ENCODE data around the gene FUCA1.
"Not testable (repeated sequence)": the region's sequence is repeated elsewhere in the genome, so short reads cannot be mapped to it uniquely, and the experiment has no call there.

The FUCA1 gene

DNA sequence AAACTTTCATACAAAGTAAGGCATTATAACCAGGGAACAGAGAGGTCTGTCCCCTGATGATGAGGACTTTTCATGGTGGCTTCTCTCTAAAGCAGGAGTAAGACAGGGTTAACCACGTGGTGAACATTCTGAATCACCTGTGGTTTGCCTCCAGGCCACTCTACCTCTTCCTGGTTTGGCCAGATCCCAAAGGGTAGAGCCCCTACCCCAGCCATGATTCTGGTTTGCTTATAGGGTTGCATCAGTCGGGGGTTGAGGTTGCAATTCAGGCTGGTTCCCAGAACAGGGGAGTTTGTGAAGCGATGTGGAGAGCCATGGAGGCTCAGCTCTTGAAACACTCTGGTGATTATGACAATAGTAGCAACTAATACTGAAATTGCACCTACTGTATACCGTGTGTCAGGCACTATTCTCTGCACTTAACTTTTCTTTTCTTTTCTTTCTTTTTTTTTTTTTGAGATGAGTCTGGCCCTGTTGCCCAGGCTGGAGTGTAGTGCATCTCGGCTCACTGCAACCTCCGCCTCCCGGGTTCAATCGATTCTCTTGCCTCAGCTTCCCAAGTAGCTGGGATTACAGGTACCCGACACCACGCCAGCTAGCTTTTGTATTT, 36.8 kb upstream of the FUCA1 start:
- no peak for TF ChIP-seq POLR2A (IDR thresholded peaks at IDR 0.05; ENCODE audit: low read length)
- no peak for TF ChIP-seq GATA1 (IDR thresholded peaks at IDR 0.05; ENCODE audit: low read depth, low read length)
- no peak for DNase-seq

DNA sequence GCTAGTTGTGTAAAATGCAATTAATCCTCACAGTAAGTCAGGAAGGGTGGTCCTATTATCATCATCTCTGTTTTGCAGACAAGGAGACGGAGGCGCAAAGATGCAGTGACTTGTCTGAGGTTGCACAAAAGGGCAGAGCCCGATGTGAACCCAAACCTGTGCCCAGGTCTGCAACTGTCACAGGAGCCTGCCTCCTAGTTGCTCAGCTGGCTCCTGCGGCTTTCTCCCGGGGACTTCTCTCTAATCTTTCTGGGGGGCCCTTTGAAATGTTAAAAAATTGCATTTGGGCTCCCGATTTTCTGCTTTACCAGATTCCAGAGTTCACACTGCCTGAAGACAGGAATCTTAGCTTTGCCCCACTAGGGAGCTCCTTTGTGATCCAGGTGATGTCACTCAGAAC, 35.7 kb upstream of the FUCA1 start:
- DNase-seq: no peak
- no peak for TF ChIP-seq GATA1 (IDR thresholded peaks at IDR 0.05; ENCODE audit: low read depth, low read length)
- TF ChIP-seq POLR2A (IDR thresholded peaks at IDR 0.05; ENCODE audit: low read length): no peak

GRCh38 chr1:23902321-23903278, 34.5 kb upstream of the FUCA1 start:
- TF ChIP-seq GATA1 (IDR thresholded peaks at IDR 0.05; ENCODE audit: low read depth, low read length): no peak
- no peak for TF ChIP-seq POLR2A (IDR thresholded peaks at IDR 0.05; ENCODE audit: low read length)
- DNase-seq: no peak

DNA sequence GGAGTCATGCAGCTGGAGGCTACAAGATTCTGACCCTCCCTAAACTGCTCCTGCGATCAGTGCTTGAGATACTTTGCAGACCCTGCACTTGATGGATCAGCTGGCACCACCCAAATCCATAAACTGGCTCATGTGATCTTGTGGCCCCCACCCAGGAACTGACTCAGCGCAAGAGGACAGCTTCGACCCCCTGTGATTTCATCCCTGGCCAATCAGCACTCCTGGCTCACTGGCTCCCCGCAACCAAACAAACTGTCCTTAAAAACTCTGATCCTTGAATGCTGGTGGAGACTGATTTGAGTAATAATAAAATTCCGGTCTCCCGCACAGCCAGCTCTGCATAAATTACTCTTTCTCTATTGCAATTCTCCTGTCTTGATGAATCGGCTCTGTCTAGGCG, 31.9 kb upstream of the FUCA1 start:
- not testable (repeated sequence) for DNase-seq

DNA sequence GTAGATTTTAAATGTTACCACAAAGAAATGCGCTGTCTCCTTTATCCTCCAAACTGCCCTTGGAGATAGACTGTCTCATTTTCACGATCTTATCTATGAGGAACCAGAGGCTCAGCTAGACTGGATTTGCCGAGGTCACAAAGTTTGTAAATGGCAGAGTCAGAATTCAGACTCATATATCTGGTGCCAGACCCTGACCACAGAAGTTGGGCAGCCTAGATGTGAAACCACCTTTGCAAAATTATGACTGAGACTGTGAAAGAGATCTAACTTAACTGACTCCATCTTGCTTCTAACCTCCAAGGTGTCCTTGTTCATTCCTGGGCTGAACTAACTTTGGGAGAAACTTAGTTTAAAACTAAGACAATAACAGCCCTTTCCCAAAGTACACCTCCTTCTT, 31.0 kb upstream of the FUCA1 start:
- DNase-seq: peak in 1 of 2 experiments; percentile 14
- TF ChIP-seq POLR2A (IDR thresholded peaks at IDR 0.05; ENCODE audit: low read length) (no peak), GATA1 (IDR thresholded peaks at IDR 0.05; ENCODE audit: low read depth, low read length) (no peak)

GRCh38 chr1:23897083-23897482, 29.0 kb upstream of the FUCA1 start:
- TF ChIP-seq POLR2A (IDR thresholded peaks at IDR 0.05; ENCODE audit: low read length): no peak
- no peak for TF ChIP-seq GATA1 (IDR thresholded peaks at IDR 0.05; ENCODE audit: low read depth, low read length)
- DNase-seq: no peak

- TF ChIP-seq GATA1 (IDR thresholded peaks at IDR 0.05; ENCODE audit: low read depth, low read length) (no peak), POLR2A (IDR thresholded peaks at IDR 0.05; ENCODE audit: low read length) (no peak)
- no peak for DNase-seq
Observed at GRCh38 chr1:23896491-23896890, 28.4 kb upstream of the FUCA1 start.

DNA sequence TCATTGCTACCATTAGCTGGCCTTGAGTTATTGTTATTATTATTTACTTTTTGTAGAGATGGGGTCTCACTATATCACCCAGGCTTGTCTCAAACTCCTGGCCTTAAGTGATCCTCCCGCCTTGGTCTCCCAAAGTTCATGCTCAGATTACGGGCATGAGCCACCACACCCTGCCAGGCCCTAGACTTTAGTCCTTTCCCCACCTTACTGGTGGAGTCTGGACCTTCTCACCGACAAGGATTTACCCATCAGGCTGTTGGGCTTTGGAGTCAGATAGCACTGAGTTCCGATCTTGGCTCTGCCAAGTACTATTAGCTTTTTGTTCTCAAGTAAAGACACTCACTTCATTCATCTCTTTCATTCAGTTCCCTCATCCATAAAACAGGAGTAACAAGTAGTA, 27.9 kb upstream of the FUCA1 start:
- no peak for TF ChIP-seq POLR2A (IDR thresholded peaks at IDR 0.05; ENCODE audit: low read length)
- no peak for TF ChIP-seq GATA1 (IDR thresholded peaks at IDR 0.05; ENCODE audit: low read depth, low read length)
- no peak for DNase-seq

DNA sequence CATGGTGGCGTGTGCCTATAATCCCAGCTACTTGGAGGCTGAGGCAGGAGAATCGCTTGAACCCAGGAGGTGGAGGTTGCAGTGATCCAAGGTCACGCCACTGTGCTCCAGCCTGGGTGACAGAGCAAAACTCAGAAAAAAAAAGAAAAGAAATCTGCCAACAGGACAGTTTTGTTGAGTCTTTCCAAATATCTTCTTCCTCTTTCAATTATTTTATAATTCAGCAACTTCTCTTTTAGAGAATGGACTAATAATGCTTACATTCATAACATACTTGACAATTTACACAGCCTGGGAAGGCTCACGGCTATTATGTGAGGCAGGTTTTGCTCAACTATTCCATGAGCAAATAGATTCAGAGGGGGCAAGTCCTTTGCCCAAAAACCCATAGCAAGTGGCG, 27.0 kb upstream of the FUCA1 start:
- DNase-seq: no peak
- TF ChIP-seq GATA1 (IDR thresholded peaks at IDR 0.05; ENCODE audit: low read depth, low read length) (no peak), POLR2A (IDR thresholded peaks at IDR 0.05; ENCODE audit: low read length) (no peak)

GRCh38 chr1:23889074-23889473, 21.0 kb upstream of the FUCA1 start:
- no peak for TF ChIP-seq POLR2A (IDR thresholded peaks at IDR 0.05; ENCODE audit: low read length)
- no peak for TF ChIP-seq GATA1 (IDR thresholded peaks at IDR 0.05; ENCODE audit: low read depth, low read length)
- no peak for DNase-seq

- TF ChIP-seq GATA1 (IDR thresholded peaks at IDR 0.05; ENCODE audit: low read depth, low read length) (no peak), POLR2A (IDR thresholded peaks at IDR 0.05; ENCODE audit: low read length) (no peak)
Observed at GRCh38 chr1:23885222-23885621, 17.1 kb upstream of the FUCA1 start.

GRCh38 chr1:23882746-23883145, 14.7 kb upstream of the FUCA1 start:
- TF ChIP-seq POLR2A (IDR thresholded peaks at IDR 0.05; ENCODE audit: low read length): no peak
- DNase-seq: no peak

More at GRCh38 chr1:23885222-23885621, 17.1 kb upstream of the FUCA1 start:
- DNase-seq: no peak

GRCh38 chr1:23879809-23880208, 11.7 kb upstream of the FUCA1 start:
- no peak for DNase-seq
- TF ChIP-seq POLR2A (IDR thresholded peaks at IDR 0.05; ENCODE audit: low read length) (no peak), GATA1 (IDR thresholded peaks at IDR 0.05; ENCODE audit: low read depth, low read length) (no peak)

DNA sequence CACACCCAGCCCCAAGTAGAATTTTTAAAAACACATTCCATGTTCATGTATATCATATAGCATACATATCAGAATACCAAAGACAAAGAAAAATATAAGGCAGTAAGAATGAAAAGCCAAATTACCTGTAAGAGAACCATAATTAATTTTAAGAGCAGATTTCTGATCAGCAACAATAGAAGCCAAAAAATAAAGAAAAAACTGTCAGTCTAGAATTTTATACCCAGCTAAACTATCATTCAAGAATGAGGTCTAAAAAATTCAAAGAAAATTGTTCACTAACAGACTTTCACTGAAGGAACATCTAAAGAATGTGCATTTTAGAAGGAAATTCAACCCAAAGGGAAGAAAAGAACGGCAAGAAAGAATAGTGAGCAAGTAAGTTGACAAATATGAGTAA, 10.6 kb upstream of the FUCA1 start:
- DNase-seq: no peak
- TF ChIP-seq GATA1 (IDR thresholded peaks at IDR 0.05; ENCODE audit: low read depth, low read length) (no peak), POLR2A (IDR thresholded peaks at IDR 0.05; ENCODE audit: low read length) (no peak)

DNA sequence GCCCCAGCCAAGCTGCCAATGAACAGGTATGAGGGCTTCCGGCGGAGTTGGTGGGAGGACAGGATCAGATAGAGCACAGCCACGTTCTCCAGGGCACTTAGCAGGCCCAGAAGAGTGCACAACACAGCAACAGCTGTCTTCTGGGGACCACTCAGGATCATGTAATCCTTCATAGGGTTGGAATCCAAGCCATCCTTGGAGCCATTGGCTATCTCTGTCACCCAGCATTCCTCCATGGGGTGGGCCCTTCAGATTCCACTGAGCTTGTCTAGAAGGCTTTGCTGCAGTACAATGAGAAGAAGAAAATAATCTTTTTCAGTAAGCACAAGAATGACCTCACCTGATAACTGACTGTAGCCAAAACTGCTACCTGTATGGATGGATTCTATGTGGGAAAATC, 7.3 kb upstream of the FUCA1 start:
- no peak for DNase-seq
- TF ChIP-seq POLR2A (IDR thresholded peaks at IDR 0.05; ENCODE audit: low read length) (no peak), GATA1 (IDR thresholded peaks at IDR 0.05; ENCODE audit: low read depth, low read length) (no peak)

Data from erythroblast (primary cell).